Caco-2 (cell line): ENCODE results near the gene CLDN19. TPM values are rescaled to one million over a fixed set of nuclear protein-coding genes. Genes with fewer than 3 reads are reported as not detected.
"Not testable (repeated sequence)": the region's sequence is repeated elsewhere in the genome, so short reads cannot be mapped to it uniquely, and the experiment has no call there.

Experiments
- BruUV-seq: library from RNA; stranded (reverse); fragments of 400-500 nt; replicated peaks from 2 replicates; lab custom pipeline; 2021; lab: Mats Ljungman, UMichigan
- CTCF ChIA-PET: fragments of 300-600 bp; sonication (Branson Sonifier 250); formaldehyde crosslinking; loops from one replicate; lab custom pipeline; 2022; ENCODE audit warnings: antibody characterized with exemption; lab: Charles Lee
- POLR2A ChIA-PET: fragments of 300-600 bp; sonication (Branson Sonifier 250); formaldehyde crosslinking; loops from one replicate; lab custom pipeline; 2022; ENCODE audit warnings: antibody characterized with exemption; lab: Charles Lee
- DNase-seq, 2 experiments: peaks; one replicate each; pipeline versions ENCODE4 v3.0.0 to v3.0.0-alpha.2; 2020 to 2022
- H3K27me3 ChIP-seq: replicated peaks from 2 replicates; pipeline ENCODE4 v1.6.0; 2011; ENCODE audit warnings: low read length; ENCODE audit not compliant: control insufficient read depth, insufficient read depth
- H3K36me3 ChIP-seq: 2 replicates; pipeline ENCODE4 v1.5.1; 2011; ENCODE audit warnings: low read length; ENCODE audit not compliant: control insufficient read depth, insufficient read depth
- H3K4me1 ChIP-seq: fragments of 250-450 bp; sonication (Bioruptor Pico); 2 replicates; pipeline ENCODE4 v1.5.1; 2020; ENCODE audit warnings: mild to moderate bottlenecking
- H3K4me3 ChIP-seq: 2 replicates; pipeline ENCODE4 v1.5.1; 2011; ENCODE audit warnings: low read depth, mild to moderate bottlenecking, control low read depth, low read length
- H3K9me3 ChIP-seq: fragments of 250-450 bp; sonication (Bioruptor Pico); 2 replicates; pipeline ENCODE4 v1.5.1; 2020; ENCODE audit warnings: mild to moderate bottlenecking, moderate library complexity
- H3K27ac Mint-ChIP-seq: one replicate; pipeline ENCODE4 v1.8.0; 2022; ENCODE audit warnings: mixed read lengths; ENCODE audit not compliant: unreplicated experiment
- H3K27me3 Mint-ChIP-seq: one replicate; pipeline ENCODE4 v1.8.0; 2022; ENCODE audit warnings: mixed read lengths; ENCODE audit not compliant: insufficient read depth, unreplicated experiment
- H3K36me3 Mint-ChIP-seq: one replicate; pipeline ENCODE4 v1.8.0; 2022; ENCODE audit warnings: mild to moderate bottlenecking, mixed read lengths; ENCODE audit not compliant: insufficient read depth, unreplicated experiment
- H3K4me1 Mint-ChIP-seq: one replicate; pipeline ENCODE4 v1.8.0; 2022; ENCODE audit warnings: low read depth, mixed read lengths; ENCODE audit not compliant: unreplicated experiment
- H3K4me3 Mint-ChIP-seq: one replicate; pipeline ENCODE4 v1.8.0; 2022; ENCODE audit warnings: mild to moderate bottlenecking, moderate library complexity, mixed read lengths; ENCODE audit not compliant: unreplicated experiment
- H3K9me3 Mint-ChIP-seq: one replicate; pipeline ENCODE4 v1.8.0; 2022; ENCODE audit warnings: mixed read lengths; ENCODE audit not compliant: unreplicated experiment
- intact Hi-C: fragments of 100-400 bp; cut with micrococcal nuclease; formaldehyde crosslinking; loops from one replicate; pipeline ENCODE4 v1.10.0; 2022; ENCODE audit not compliant: unreplicated experiment
- total RNA-seq: library from RNA; stranded (reverse); gene quantifications from 2 replicates; pipeline ENCODE4 v1.2.3, GENCODE V29; 2022
- TF ChIP-seq, protein P1 (sequence below), 2 experiments: fragments of 200-600 bp in 1 of 2; IDR thresholded peaks; 1 replicate in 1 of 2; 2 replicates in 1 of 2; pipeline versions ENCODE4 v1.5.1 to v1.8.0; 2011 to 2022; ENCODE audit warnings: antibody characterized with exemption in 1 of 2, control low read depth in 1 of 2, inconsistent platforms in 1 of 2, low read depth in 1 of 2, low read length in 1 of 2, mild to moderate bottlenecking in 1 of 2, moderate library complexity in 1 of 2; ENCODE audit not compliant: insufficient read depth in 1 of 2, severe bottlenecking in 1 of 2, unreplicated experiment in 1 of 2

Gene CLDN19
- total RNA-seq, 1 experiment from 2014 or later: 4.0 TPM

DNA sequence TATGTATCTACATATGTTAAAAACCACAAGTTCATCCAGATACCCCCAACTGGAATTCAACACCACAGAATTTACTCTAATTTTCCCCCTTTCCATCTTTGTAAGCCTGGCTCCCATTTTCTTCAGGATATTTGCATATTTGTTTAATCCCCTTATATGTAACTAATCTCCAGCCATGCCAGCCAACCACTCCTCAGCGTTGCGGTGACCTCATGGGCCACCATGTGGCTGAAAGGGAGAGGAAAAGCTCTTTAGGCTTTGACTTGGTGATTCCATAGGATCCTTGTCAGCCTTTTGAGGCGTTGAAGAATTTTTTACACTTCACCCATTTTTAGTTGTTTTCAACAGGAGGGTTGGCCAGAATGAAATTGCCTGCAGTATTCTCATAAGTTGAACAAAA is 10.0 kb downstream of the CLDN19 start:
- TF ChIP-seq, protein P1, sequence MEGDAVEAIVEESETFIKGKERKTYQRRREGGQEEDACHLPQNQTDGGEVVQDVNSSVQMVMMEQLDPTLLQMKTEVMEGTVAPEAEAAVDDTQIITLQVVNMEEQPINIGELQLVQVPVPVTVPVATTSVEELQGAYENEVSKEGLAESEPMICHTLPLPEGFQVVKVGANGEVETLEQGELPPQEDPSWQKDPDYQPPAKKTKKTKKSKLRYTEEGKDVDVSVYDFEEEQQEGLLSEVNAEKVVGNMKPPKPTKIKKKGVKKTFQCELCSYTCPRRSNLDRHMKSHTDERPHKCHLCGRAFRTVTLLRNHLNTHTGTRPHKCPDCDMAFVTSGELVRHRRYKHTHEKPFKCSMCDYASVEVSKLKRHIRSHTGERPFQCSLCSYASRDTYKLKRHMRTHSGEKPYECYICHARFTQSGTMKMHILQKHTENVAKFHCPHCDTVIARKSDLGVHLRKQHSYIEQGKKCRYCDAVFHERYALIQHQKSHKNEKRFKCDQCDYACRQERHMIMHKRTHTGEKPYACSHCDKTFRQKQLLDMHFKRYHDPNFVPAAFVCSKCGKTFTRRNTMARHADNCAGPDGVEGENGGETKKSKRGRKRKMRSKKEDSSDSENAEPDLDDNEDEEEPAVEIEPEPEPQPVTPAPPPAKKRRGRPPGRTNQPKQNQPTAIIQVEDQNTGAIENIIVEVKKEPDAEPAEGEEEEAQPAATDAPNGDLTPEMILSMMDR (IDR thresholded peaks at IDR 0.05; ENCODE audit: insufficient read depth in 1 of 2, low read depth in 1 of 2, low read length in 1 of 2, severe bottlenecking in 1 of 2, unreplicated experiment in 1 of 2): no peak
- no peaks in the 10 kb centered on the region for H3K27me3 ChIP-seq
- intact Hi-C loops: no loop called here
- no peaks in the 10 kb centered on the region for H3K36me3 Mint-ChIP-seq
- H3K36me3 ChIP-seq: no peaks in the 10 kb centered on the region
- H3K4me1 Mint-ChIP-seq: no peaks in the 10 kb centered on the region
- H3K4me3 Mint-ChIP-seq: no peak overlapping the region
- DNase-seq: no peak
- peaks cover 11% of the 10 kb centered on the region; the same call in 1 of the 2 replicates for H3K4me1 ChIP-seq
- no peaks in the 10 kb centered on the region for H3K27me3 Mint-ChIP-seq
- no TSS peak for BruUV-seq
- no peak overlapping the region for H3K27ac Mint-ChIP-seq
- H3K9me3 ChIP-seq: no peaks in the 10 kb centered on the region
- POLR2A ChIA-PET: no interaction called here
- CTCF ChIA-PET: interaction anchor here (0.7 kb wide), 1 partner anchor 48 kb away, joined by 4 read pairs; the partner anchor contains the start of gene YBX1
- H3K4me3 ChIP-seq: no peak overlapping the region
- H3K9me3 Mint-ChIP-seq: no peaks in the 10 kb centered on the region

DNA sequence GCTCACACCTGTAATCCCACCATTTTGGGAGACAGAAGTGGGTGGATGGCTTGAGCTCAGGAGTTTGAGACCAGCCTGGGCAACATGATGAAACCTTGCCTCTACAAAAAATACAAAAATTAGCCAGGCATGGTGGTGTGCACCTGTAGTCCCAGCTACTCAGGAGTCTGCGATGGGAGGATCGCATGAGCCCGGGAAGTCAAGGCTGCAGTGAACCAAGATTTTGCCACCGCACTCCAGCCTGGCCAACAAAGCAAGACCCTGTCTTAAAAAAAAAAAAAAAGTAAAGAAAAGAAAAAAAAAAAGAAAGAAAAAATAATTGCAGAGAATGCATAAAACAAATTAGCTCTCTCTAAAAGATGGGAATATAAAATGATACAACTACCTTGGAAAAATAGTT is 14.2 kb downstream of the CLDN19 start:
- H3K4me1 Mint-ChIP-seq, H3K36me3 Mint-ChIP-seq, H3K9me3 ChIP-seq, H3K27me3 Mint-ChIP-seq, H3K9me3 Mint-ChIP-seq, H3K4me1 ChIP-seq, DNase-seq, BruUV-seq, H3K4me3 ChIP-seq, H3K36me3 ChIP-seq, intact Hi-C loops, H3K4me3 Mint-ChIP-seq, H3K27ac Mint-ChIP-seq, H3K27me3 ChIP-seq: not testable (repeated sequence)
- ChIA-PET CTCF (interaction anchor here (0.6 kb wide), 2 partner anchors 552 to 564 kb away, joined by 3 read pairs; no protein-coding TSS in a partner anchor), POLR2A (interaction anchor here (1.5 kb wide), 1 partner anchor 44 kb away, joined by 18 read pairs; the partner anchor contains the start of gene YBX1)

DNA sequence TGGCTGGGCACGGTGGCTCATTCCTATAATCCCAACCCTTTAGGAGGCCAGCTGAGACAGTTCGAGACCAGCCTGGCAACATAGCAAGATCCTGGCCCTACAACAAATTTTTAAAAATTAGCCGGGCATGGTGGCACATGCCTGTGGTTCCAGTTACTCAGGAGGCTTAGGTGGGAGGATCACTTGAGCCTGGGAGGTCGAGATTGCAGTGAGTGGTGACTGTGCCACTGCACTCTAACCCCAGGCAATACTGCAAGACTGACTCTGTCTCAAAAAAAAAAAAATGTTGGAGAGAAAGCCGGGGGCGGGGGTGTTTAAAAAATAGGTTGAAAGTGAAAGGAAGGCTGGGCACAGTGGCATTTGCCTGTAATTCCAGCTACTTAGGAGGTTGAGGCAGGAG is 16.5 kb downstream of the CLDN19 start:
- POLR2A ChIA-PET: no interaction called here
- TF ChIP-seq, protein P1 (IDR thresholded peaks at IDR 0.05; ENCODE audit: insufficient read depth in 1 of 2, low read depth in 1 of 2, low read length in 1 of 2, severe bottlenecking in 1 of 2, unreplicated experiment in 1 of 2): no peak
- Histone ChIP-seq H3K27me3 (no peaks in the 10 kb centered on the region), H3K36me3 (no peaks in the 10 kb centered on the region), H3K4me1 (no peaks in the 10 kb centered on the region), H3K9me3 (no peaks in the 10 kb centered on the region), H3K4me3 (no peak overlapping the region)
- no peak for DNase-seq
- no peaks in the 10 kb centered on the region for H3K27me3 Mint-ChIP-seq
- H3K36me3 Mint-ChIP-seq: peaks cover 2% of the 10 kb centered on the region
- CTCF ChIA-PET: interaction anchor here (0.6 kb wide), 1 partner anchor 41 kb away, joined by 3 read pairs; the partner anchor contains the start of gene YBX1
- H3K27ac Mint-ChIP-seq: no peak overlapping the region
- BruUV-seq: no TSS peak
- no peaks in the 10 kb centered on the region for H3K4me1 Mint-ChIP-seq
- no peak overlapping the region for H3K4me3 Mint-ChIP-seq
- no peaks in the 10 kb centered on the region for H3K9me3 Mint-ChIP-seq
- intact Hi-C loops: no loop called here

DNA sequence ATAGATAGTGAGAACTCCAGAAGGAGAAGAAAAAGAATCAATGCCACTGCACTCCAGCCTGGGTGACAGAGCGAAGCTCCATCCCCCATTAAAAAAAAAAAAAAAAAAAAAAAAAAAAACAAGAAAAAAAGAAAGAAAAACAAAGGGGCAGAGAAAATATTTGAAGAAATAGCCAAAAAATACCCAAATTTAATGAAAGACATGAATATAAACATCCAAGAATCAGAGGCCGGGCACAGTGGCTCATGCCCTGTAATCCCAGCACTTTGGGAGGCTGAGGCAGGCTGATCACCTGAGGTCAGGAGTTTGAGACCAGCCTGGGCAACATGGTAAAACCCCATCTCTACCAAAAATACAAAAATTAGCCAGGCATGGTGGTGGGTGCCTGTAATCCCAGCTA is 17.6 kb downstream of the CLDN19 start:
- BruUV-seq, H3K9me3 ChIP-seq, H3K4me3 Mint-ChIP-seq, H3K9me3 Mint-ChIP-seq, intact Hi-C loops, H3K4me3 ChIP-seq, H3K4me1 Mint-ChIP-seq, H3K27me3 ChIP-seq, DNase-seq, H3K27me3 Mint-ChIP-seq, H3K36me3 ChIP-seq, CTCF ChIA-PET, H3K4me1 ChIP-seq: not testable (repeated sequence)
- Mint-ChIP-seq H3K27ac (peak overlapping the region; percentile 69), H3K36me3 (peaks cover 13% of the 10 kb centered on the region)
- POLR2A ChIA-PET: interaction anchor here (0.6 kb wide), 1 partner anchor 403 kb away, joined by 4 read pairs; no protein-coding TSS in a partner anchor
